Cardiac fibroblast (primary cell): ENCODE results near the gene VMP1.

Source experiments
- DNase-seq, 2 donors: peaks; one replicate each; pipeline versions ENCODE4 v3.0.0 to v3.0.0-alpha.2; 2010; ENCODE audit warnings: low read depth in 2 of 2
- H3K4me3 ChIP-seq, 2 donors: replicated peaks in 1 of 2; 1 replicate in 1 of 2; 2 replicates in 1 of 2; pipeline ENCODE4 v1.5.1; 2011; ENCODE audit warnings: low read depth in 2 of 2, low read length in 2 of 2, mild to moderate bottlenecking in 2 of 2, moderate library complexity in 1 of 2
- CTCF ChIP-seq: IDR thresholded peaks from one replicate; pipeline ENCODE4 v1.5.1; 2011; ENCODE audit warnings: low read depth, mild to moderate bottlenecking, low read length, inconsistent platforms

The VMP1 gene

GRCh38 chr17:59716427-59716826 lies 9.0 kb downstream of the VMP1 start:
- no peak overlapping the region for H3K4me3 ChIP-seq
- no peak for DNase-seq
- TF ChIP-seq CTCF: no peak

GRCh38 chr17:59719526-59719925 lies 12.1 kb downstream of the VMP1 start:
- DNase-seq: no peak
- H3K4me3 ChIP-seq: no peak overlapping the region
- TF ChIP-seq CTCF: no peak

- TF ChIP-seq CTCF: no peak
Measured at GRCh38 chr17:59722623-59723022, 15.2 kb downstream of the VMP1 start.

DNA sequence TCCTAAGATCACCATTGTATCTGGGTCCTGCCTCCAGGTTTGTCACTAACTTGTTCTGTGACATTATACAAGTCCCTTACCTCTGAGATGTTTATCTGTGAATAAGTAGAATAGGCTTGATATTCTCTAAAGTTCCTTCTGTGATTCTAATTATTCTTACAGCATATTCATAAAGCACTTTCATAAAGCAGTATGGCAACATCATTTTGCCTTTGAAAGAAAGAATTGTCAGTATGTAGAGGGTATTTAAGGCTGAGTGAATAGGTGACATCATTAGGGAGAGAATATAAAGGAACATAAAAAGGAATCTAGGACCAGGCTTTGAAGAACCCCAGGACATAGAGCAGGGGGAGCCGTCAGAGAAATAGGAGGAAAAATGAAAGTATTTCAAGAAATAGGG lies 15.6 kb downstream of the VMP1 start:
- no peak for DNase-seq
- no peak overlapping the region for H3K4me3 ChIP-seq
- no peak for TF ChIP-seq CTCF

More at GRCh38 chr17:59722623-59723022, 15.2 kb downstream of the VMP1 start:
- no peak overlapping the region for H3K4me3 ChIP-seq
- DNase-seq: no peak

DNA sequence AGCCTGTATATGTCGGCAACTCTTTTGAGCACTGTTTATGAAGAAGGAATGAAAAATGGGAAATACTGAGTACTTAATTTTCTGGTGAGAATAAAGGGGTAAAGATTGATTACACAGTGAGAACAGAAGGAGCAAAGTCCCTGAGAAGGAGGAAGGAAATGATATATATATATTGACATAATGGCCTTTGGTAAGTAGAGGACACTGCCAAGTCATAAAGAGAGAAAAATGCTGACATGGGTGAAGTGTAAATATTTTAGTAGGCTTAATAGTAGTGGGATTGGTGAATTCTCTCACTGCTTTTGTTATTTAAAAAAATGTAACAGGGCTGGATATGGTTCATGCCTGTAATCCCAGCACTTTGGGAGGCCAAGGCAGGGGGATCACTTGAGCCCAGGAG lies 16.2 kb downstream of the VMP1 start:
- no peak overlapping the region for H3K4me3 ChIP-seq
- no peak for TF ChIP-seq CTCF
- DNase-seq: no peak

DNA sequence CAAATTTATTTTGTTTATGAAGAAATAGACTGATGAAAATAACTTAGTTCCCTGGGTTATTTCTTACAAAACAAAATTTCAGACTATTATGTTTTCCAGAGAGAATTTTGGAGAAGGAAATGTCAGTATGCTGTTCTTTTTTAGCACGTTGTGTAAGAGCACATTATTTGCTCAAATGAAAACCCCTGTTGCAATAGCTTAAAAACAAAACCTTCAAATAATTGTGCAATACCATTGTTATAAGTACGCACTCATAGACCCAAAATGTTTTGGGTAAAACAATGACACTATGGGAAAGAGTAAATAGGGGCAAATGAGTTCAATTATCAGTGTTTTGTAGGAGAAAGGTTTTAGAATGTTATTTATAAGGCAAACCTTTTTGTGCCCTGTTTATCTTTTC lies 18.2 kb downstream of the VMP1 start:
- H3K4me3 ChIP-seq: no peak overlapping the region
- no peak for TF ChIP-seq CTCF
- peak; percentile 87 to 90 for DNase-seq

- TF ChIP-seq CTCF: no peak
Measured at GRCh38 chr17:59727817-59728533, 20.5 kb downstream of the VMP1 start.

More at GRCh38 chr17:59727817-59728533, 20.5 kb downstream of the VMP1 start:
- DNase-seq: no peak
- no peak overlapping the region for H3K4me3 ChIP-seq
